Astrocyte of the hippocampus (primary cell): ENCODE data around the gene RASL10A.

ENCODE experiments used
- DNase-seq: peaks from one replicate; pipeline ENCODE4 v3.0.0; 2011; ENCODE audit warnings: low read depth, low spot score

Gene RASL10A

DNA sequence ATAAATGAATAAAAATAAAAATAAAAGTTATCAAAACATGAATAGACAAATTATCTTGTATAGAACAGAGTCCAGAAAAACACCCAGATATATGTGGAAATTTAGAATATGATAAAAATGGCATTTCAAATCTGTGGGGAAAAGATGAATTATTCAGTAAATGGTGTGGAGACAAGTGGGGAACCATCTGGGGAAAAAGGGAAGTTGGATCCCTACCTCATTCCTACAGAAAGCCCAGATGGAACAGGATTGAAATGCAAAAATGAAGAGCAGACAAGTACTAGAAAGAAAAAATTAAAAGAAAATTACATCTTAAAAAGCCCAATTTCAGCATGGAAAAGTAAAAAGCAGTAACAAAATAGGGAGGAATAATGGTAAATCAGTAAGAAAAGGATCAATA is 8.1 kb upstream of the RASL10A start:
- no peak for DNase-seq

GRCh38 chr22:29320546-29320945 is 5.0 kb upstream of the RASL10A start:
- DNase-seq, result no peak

DNA sequence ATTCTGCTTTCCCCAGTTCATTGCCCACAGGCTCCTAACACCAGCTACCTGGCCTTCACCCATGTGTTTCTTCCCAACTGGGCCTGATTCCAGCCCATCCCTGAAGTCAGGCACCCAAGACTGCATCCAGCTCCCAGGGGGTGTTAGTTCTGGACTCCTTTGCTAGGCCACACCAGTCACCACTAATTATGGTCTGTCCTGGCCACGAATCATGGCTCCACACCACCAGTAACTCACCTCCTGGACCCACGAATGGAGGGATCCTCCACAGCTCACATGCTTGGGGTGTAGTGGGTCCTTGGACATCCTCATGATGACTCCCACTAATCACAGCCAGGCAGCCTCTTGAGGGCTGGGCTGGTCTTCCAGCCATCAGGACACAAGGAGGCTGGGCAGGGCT is 3.6 kb upstream of the RASL10A start:
- DNase-seq, result no peak

GRCh38 chr22:29317827-29318454 is 2.4 kb upstream of the RASL10A start:
- no peak for DNase-seq

- no peak for DNase-seq
Measured at GRCh38 chr22:29316141-29316828, 788 bp upstream of the RASL10A start.

DNA sequence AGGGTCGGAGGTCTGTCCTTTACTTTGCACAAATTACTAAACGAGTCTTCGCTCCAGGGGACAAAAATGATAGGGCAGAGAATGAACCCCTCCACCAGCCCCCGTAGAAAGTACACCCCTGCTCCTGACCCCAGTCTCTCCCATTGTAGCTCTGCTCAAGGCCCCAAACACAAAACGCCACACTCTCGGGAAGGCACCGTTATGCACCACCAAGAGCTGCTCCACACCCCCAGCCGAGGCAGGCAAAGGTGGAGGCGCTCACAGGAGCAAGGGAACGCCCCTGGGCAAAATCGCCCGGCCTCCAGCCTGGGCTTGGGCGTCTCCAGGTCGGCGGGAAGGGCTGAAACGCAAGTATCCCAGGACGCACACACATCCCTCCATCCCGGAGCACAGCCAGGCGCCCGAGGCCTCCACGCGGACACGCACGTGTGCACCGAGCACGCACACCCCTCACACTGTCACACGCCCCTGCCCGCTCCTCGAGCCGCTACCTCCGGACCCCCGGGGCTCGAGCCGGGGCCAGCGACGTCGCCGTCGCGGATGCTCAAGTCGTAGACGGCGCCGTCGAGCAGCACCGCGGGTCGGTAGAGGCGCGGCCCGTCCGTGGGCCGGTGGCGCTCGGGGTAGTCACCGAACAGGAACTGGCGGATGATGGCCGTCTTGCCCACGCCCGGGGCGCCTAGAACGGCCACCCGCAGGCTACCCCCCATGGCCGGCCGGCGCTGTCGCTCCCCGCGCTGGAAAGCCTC is 786 bp downstream of the RASL10A start:
- peak; percentile 40 for DNase-seq

- no peak for DNase-seq
Measured at GRCh38 chr22:29313576-29314466, 1.7 kb downstream of the RASL10A start.

GRCh38 chr22:29313126-29313575 is 2.3 kb downstream of the RASL10A start:
- peak; percentile 63 for DNase-seq

DNA sequence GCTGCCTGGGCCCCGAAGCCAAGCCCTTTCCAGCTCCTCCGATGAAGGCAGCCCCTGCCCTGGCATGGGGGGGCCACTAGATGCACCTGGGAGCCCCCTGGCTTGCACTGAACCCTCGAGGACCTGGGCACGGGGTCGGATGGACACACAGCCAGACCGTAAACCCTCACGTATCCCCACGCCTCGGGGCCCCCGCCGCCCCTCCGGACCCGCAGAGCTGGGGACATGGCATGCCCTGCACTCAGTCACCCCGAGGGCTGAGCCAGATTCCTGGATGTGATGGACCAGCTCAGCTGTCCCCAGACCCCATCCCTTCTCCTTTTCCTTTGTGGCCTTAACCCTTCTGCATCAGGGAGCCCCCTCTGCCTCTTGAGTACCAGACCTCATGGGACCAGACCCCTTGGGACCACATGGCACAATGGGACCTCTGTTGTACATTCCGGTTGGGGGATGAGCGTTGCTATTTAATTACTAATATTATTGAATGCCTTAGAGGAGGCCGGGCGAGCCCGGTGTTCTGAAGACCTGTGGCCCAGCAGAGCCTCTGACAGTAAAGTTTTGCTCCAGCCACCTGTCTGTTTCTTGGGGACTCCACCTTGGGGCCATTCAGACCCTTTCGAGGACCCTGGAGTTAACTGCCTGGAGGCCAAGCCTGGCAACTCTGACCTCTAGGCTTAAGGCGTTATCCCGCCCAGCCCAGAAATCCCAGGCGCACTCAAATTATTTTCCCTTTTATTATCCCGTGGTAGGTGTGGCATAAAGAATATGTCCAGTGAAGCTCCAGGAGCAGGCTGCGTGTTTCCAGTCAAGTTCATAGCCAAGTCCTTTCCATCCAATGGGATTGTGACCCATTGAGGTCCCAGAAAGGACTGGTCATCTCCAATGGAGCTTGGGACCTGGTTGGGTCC is 3.0 kb downstream of the RASL10A start:
- DNase-seq, result no peak

GRCh38 chr22:29311464-29312217 is 3.9 kb downstream of the RASL10A start:
- DNase-seq, result peak; percentile 57

DNA sequence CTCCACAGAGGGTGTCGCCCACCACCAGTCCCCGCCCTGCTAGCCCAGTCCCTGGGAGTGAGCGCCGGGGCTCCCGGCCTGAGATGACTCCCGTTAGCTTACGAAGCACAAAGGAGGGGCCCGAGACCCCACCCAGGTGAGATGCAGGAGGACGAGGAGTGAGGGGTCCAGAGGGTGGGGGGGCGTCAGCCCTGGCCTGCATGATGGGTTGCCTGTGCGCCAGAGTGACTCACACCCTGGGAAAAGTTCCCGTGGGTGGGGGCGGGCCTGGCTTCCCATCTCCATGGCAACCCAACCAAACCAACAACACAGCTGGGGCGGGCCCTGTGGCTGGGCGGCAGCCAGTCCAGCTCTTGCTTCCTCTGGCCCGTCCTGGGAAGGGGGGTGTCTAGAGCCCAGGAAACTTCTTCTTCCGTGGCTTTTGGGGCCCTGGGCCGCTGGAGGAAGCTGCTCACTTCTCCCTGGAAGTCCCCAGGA is 4.6 kb downstream of the RASL10A start:
- peak; percentile 99 for DNase-seq

- peak; percentile 16 for DNase-seq
Measured at GRCh38 chr22:29310065-29310862, 5.2 kb downstream of the RASL10A start.

- DNase-seq, result peak; percentile 35
Measured at GRCh38 chr22:29309332-29310064, 6.0 kb downstream of the RASL10A start.

DNA sequence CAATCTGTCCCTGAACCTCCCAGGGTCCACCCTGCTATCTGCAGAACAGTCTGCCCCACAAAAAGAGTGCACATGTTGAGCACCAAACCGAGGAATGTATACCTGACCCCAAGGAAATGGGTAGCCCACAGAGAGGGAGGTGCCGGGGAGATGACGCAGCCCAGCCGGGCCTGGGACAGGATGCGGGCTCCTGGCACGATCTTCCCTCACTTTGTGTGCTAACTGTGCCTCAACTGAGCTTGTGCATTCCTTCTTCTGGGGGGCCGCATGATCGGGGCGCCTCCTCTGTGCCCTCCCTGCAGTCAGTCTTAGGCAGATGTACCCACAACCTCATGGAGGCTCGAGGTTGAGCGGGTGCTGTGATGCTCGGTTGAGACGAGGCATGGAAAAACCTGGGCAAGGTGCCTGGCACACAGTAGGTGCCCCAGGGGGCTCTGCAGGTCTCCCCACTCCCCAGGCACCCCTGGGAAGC is 6.7 kb downstream of the RASL10A start:
- DNase-seq, result peak; percentile 76

- DNase-seq, result no peak
Measured at GRCh38 chr22:29308148-29308790, 7.2 kb downstream of the RASL10A start.

- DNase-seq, result no peak
Measured at GRCh38 chr22:29307596-29308147, 7.8 kb downstream of the RASL10A start.
